Esophagus squamous epithelium (tissue), 4 donors: ENCODE results near the gene BLMH.

ENCODE experiments used
- POLR2A ChIP-seq, 4 donors: fragments of 450-650 bp; IDR thresholded peaks; one replicate each; pipeline ENCODE4 v1.6.1; 2017; ENCODE audit warnings: antibody characterized with exemption in 4 of 4, mild to moderate bottlenecking in 4 of 4, moderate library complexity in 3 of 4
- TF ChIP-seq, protein P1 (sequence below), 6 experiments: fragments of 450-650 bp in 4 of 6; fragments of 200-600 bp in 2 of 6; sonication (generic) in 2 of 6; IDR thresholded peaks; one replicate each; pipeline ENCODE4 v1.5.1; 2016 to 2019; ENCODE audit warnings: antibody characterized with exemption in 6 of 6, mild to moderate bottlenecking in 4 of 6, moderate library complexity in 4 of 6

DNA sequence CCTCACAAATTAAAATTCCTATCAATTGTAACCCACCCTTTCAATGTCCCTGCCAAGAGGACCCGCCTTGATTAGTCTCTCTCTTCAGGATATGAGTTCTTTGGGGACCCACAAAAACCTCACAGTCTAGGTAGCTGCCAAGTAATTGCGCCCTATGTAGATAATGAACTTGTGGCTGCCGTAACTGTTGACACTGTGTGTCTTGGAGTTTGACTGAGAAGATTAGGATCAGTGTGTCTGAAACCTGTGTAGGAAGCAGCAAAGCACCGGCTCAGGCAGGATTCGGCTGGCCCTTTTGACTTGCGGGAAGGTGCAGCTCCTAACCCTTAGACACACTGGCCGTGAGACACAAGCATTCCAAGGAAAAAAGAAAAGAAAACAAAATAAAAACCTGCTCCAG lies 38.4 kb downstream of the BLMH start:
- TF ChIP-seq, protein P1, sequence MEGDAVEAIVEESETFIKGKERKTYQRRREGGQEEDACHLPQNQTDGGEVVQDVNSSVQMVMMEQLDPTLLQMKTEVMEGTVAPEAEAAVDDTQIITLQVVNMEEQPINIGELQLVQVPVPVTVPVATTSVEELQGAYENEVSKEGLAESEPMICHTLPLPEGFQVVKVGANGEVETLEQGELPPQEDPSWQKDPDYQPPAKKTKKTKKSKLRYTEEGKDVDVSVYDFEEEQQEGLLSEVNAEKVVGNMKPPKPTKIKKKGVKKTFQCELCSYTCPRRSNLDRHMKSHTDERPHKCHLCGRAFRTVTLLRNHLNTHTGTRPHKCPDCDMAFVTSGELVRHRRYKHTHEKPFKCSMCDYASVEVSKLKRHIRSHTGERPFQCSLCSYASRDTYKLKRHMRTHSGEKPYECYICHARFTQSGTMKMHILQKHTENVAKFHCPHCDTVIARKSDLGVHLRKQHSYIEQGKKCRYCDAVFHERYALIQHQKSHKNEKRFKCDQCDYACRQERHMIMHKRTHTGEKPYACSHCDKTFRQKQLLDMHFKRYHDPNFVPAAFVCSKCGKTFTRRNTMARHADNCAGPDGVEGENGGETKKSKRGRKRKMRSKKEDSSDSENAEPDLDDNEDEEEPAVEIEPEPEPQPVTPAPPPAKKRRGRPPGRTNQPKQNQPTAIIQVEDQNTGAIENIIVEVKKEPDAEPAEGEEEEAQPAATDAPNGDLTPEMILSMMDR (IDR thresholded peaks at IDR 0.05), result no peak
- TF ChIP-seq POLR2A (IDR thresholded peaks at IDR 0.05), result no peak
